ENCODE results near the gene KLF11. TPM values are rescaled to one million over a fixed set of nuclear protein-coding genes. Genes with fewer than 3 reads are reported as not detected.
A peak's percentile ranks its signal among the peaks of the same experiment; 100 is the strongest.
"Not testable (repeated sequence)": the region's sequence is repeated elsewhere in the genome, so short reads cannot be mapped to it uniquely, and the experiment has no call there.

Gene KLF11
- total and polyA plus RNA-seq, 10 donors, result 5.4 to 46.1 (median 30.1) TPM

DNA sequence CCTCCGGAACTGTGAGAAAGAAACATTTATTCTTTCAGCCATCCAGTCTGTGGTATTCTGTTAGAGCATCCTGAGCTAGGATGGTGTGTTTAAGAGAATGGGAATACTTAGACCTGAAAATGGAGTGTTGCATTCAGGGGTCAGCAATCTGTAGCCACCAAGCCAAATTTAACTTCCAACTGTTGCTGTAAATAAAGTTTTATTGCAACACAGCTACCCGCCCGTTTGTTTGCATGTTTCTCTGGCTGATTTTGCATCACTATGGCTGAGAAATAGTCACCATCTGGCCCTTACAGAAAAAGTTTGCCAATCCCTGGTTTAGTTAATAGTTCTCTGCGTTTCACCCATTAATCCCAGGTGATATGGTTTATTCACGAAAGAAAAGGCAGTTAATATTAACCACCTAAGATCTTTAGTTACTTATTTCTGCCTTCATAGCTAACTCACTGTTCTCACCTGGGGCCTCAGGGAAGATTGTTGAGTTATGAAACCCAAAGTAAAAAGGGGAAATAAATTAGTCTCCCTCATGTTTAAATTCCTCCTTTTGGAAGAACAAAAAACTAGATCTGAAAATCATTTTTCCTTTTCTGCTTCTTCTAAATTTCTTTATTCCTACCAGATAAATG is 46.3 kb downstream of the KLF11 start:
- no peaks in the 10 kb centered on the region for H3K36me3 ChIP-seq
- H3K4me3 ChIP-seq, result no peak overlapping the region
- DNase-seq, result no peak
- peaks cover 0 to 22% (median 8%) of the 10 kb centered on the region in 6 donors for H3K4me1 ChIP-seq
- peaks cover 0 to 58% (median 16%) of the 10 kb centered on the region in 7 donors for H3K27me3 ChIP-seq (replicated peaks in 1 of 7)
- WGBS, 5 donors, result 38 to 58% (median 46%) methylated on average over 5 of the region's 5 CpGs
- TF ChIP-seq POLR2AphosphoS5 (IDR thresholded peaks at IDR 0.05), result no peak
- no peak for TF ChIP-seq POLR2A (IDR thresholded peaks at IDR 0.05)
- no peak for TF ChIP-seq CTCF (IDR thresholded peaks at IDR 0.05 in 8 of 11, conservative IDR thresholded peaks at IDR 0.05 in 3 of 11)
- intact Hi-C loops (cut with DNase I; ENCODE audit: low total_unique reads), result no loop called here
- H3K27ac ChIP-seq, result no peak overlapping the region
- peaks cover 0 to 4% (median 0%) of the 10 kb centered on the region in 8 donors for H3K9me3 ChIP-seq

DNA sequence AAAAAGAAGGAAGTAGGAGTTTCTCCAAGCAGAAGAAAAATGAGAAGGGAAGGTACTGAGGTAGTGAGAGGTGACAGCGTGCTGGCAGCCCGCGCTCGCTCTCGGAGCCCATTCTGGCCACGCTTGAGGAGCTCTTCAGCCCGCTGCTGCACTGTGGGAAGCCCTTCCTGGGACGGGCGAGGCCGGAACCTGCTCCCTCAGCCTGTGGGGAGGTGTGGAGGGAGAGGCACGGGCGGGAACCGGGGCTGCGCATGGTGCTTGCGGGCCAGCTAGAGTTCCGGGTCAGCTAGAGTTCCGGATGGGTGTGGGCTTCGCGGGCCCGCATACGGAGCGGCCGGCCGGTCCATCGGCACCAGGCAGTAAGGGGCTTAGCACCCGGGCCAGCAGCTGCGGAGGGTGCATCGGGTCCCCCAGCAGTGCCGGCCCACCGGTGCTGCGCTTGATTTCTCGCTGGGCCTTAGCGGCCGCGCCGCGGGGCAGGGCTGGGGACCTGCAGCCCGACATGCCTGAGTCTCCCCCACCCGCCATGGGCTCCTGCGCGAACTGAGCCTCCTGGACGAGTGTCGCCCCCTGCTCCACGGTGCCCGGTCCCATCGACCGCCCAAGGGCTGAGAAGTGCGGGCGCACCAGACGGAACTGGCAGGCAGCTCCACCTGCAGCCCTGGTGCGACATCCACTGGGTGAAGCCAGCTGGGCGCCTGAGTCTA is 48.0 kb downstream of the KLF11 start:
- H3K36me3 ChIP-seq, result no peaks in the 10 kb centered on the region
- WGBS, 5 donors, result 12 to 21% (median 15%) methylated on average over 25 to 52 of the region's 52 CpGs
- intact Hi-C loops (cut with DNase I; ENCODE audit: low total_unique reads), result no loop called here
- TF ChIP-seq CTCF (IDR thresholded peaks at IDR 0.05 in 8 of 11, conservative IDR thresholded peaks at IDR 0.05 in 3 of 11), result no peak
- TF ChIP-seq POLR2AphosphoS5 (IDR thresholded peaks at IDR 0.05), result peak in 1 of 3 donors; percentile 38
- H3K4me3 ChIP-seq, result peak overlapping the region; percentile 12 to 70 (median 36)
- peaks cover 0 to 4% (median 0%) of the 10 kb centered on the region in 8 donors for H3K9me3 ChIP-seq
- peaks cover 0 to 22% (median 8%) of the 10 kb centered on the region in 6 donors for H3K4me1 ChIP-seq
- peak overlapping the region in 2 of 8 donors; percentile 9 to 50 for H3K27ac ChIP-seq
- peaks cover 0 to 57% (median 16%) of the 10 kb centered on the region in 7 donors for H3K27me3 ChIP-seq (replicated peaks in 1 of 7)
- peak; percentile 85 for DNase-seq

DNA sequence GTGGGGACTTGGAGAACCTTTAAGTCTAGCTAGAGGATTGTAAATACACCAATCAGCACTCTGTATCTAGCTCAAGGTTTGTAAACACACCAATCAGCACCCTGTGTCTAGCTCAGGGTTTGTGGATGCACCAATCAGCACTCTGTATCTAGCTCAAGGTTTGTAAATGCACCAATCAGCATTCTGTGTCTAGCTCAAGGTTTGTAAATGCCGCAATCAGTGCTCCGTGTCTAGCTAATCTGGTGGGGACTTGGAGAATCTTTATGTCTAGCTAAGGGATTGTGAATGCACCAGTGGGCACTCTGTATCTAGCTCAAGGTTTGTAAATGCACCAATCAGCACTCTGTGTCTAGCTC is 48.5 kb downstream of the KLF11 start:
- H3K4me1 ChIP-seq, result peaks cover 0 to 22% (median 8%) of the 10 kb centered on the region in 6 donors
- peak overlapping the region in 1 of 8 donors; percentile 50 for H3K27ac ChIP-seq
- peak overlapping the region in 5 of 8 donors; percentile 12 to 70 (median 39) for H3K4me3 ChIP-seq
- H3K9me3 ChIP-seq; intact Hi-C loops (cut with DNase I; ENCODE audit: low total_unique reads); H3K36me3 ChIP-seq; DNase-seq: not testable (repeated sequence)
- peaks cover 0 to 57% (median 16%) of the 10 kb centered on the region in 7 donors for H3K27me3 ChIP-seq (replicated peaks in 1 of 7)
- 94 to 98% (median 96%) methylated on average over 2 of the region's 2 CpGs for WGBS, 5 donors

GRCh38 chr2:10094271-10094814 is 51.0 kb downstream of the KLF11 start:
- intact Hi-C loops (cut with DNase I; ENCODE audit: low total_unique reads), result no loop called here
- Histone ChIP-seq H3K4me1 (peaks cover 0 to 30% (median 10%) of the 10 kb centered on the region in 6 donors), H3K27me3 (replicated peaks in 1 of 7) (peaks cover 0 to 64% (median 16%) of the 10 kb centered on the region in 7 donors), H3K27ac (no peak overlapping the region), H3K36me3 (no peaks in the 10 kb centered on the region), H3K9me3 (peaks cover 0 to 4% (median 0%) of the 10 kb centered on the region in 8 donors), H3K4me3 (no peak overlapping the region)
- TF ChIP-seq POLR2AphosphoS5 (IDR thresholded peaks at IDR 0.05) (no peak), CTCF (IDR thresholded peaks at IDR 0.05 in 8 of 11, conservative IDR thresholded peaks at IDR 0.05 in 3 of 11) (no peak), POLR2A (IDR thresholded peaks at IDR 0.05) (no peak)
- no peak for DNase-seq
- WGBS, 5 donors, result 88 to 95% (median 92%) methylated on average over 13 of the region's 13 CpGs
